Uterus (tissue), 2 donors: ENCODE measurements around the gene VNN1.

Experiments used
- CTCF ChIP-seq, 4 experiments: fragments of 200-600 bp in 2 of 4; fragments of 450-650 bp in 2 of 4; sonication (generic) in 2 of 4; IDR thresholded peaks; one replicate each; pipeline ENCODE4 v1.5.1; 2016 to 2019; ENCODE audit warnings: antibody characterized with exemption in 4 of 4, mild to moderate bottlenecking in 2 of 4, moderate library complexity in 1 of 4
- POLR2A ChIP-seq, 2 donors: fragments of 450-650 bp; IDR thresholded peaks; one replicate each; pipeline ENCODE4 v1.6.1; 2016; ENCODE audit warnings: antibody characterized with exemption in 2 of 2, mild to moderate bottlenecking in 1 of 2, moderate library complexity in 1 of 2

- TF ChIP-seq CTCF (IDR thresholded peaks at IDR 0.05), result no peak
- TF ChIP-seq POLR2A (IDR thresholded peaks at IDR 0.05), result no peak
Observed at GRCh38 chr6:132746048-132746447, 32.2 kb upstream of the VNN1 start.
